Body of pancreas (tissue), 4 donors: ENCODE data around the gene ANKRD55.

Experiments used
- CTCF ChIP-seq, 7 experiments: fragments of 450-650 bp in 4 of 7; fragments of 200-600 bp in 3 of 7; sonication (generic) in 3 of 7; IDR thresholded peaks; one replicate each; pipeline ENCODE4 v1.5.1; 2016 to 2019; ENCODE audit warnings: antibody characterized with exemption in 7 of 7
- POLR2A ChIP-seq, 3 donors: fragments of 450-650 bp; IDR thresholded peaks; one replicate each; pipeline ENCODE4 v1.6.1; 2016; ENCODE audit warnings: antibody characterized with exemption in 3 of 3, mild to moderate bottlenecking in 2 of 3

- TF ChIP-seq CTCF (IDR thresholded peaks at IDR 0.05) (no peak), POLR2A (IDR thresholded peaks at IDR 0.05) (no peak)
These were observed 26.8 kb downstream of the ANKRD55 start for GRCh38 chr5:56206126-56206910.
